MM.1S (cell line): ENCODE data around the gene TPI1.

Source experiments
- DNase-seq: peaks from one replicate; pipeline ENCODE4 v3.0.0-alpha.2; 2015
- H2AFZ ChIP-seq: fragments of 300-600 bp; sonication (generic); 2 replicates; pipeline ENCODE4 v1.6.0; 2016; ENCODE audit warnings: antibody characterized with exemption, low read length
- H3F3A ChIP-seq: fragments of 300-600 bp; sonication (generic); 2 replicates; pipeline ENCODE4 v1.6.1; 2016; ENCODE audit warnings: mild to moderate bottlenecking, antibody characterized with exemption, low read length, moderate library complexity, mixed read lengths; ENCODE audit not compliant: insufficient read depth
- H3K27ac ChIP-seq: fragments of 300-600 bp; sonication (generic); 2 replicates; pipeline ENCODE4 v1.5.1; 2016; ENCODE audit warnings: mild to moderate bottlenecking, low read length
- H3K27me3 ChIP-seq: fragments of 300-600 bp; sonication (generic); replicated peaks from 2 replicates; pipeline ENCODE4 v1.6.0; 2016; ENCODE audit warnings: low read length; ENCODE audit not compliant: insufficient read depth
- H3K36me3 ChIP-seq: fragments of 300-600 bp; sonication (generic); replicated peaks from 2 replicates; pipeline ENCODE4 v1.6.1; 2016; ENCODE audit warnings: mild to moderate bottlenecking, low read length, mixed read lengths; ENCODE audit not compliant: insufficient read depth
- H3K4me1 ChIP-seq: fragments of 300-600 bp; sonication (generic); 2 replicates; pipeline ENCODE4 v1.6.1; 2016; ENCODE audit warnings: low read length, mixed read lengths
- H3K4me2 ChIP-seq: fragments of 300-600 bp; sonication (generic); 2 replicates; pipeline ENCODE4 v1.6.0; 2016; ENCODE audit warnings: low read depth, low read length
- H3K4me3 ChIP-seq: fragments of 300-600 bp; sonication (generic); 2 replicates; pipeline ENCODE4 v1.5.1; 2016; ENCODE audit warnings: low read length, mixed read lengths
- H3K79me2 ChIP-seq: fragments of 300-600 bp; sonication (generic); 2 replicates; pipeline ENCODE4 v1.6.1; 2016; ENCODE audit warnings: mixed run types, low read length, mixed read lengths
- H3K9ac ChIP-seq: fragments of 300-600 bp; sonication (generic); 2 replicates; pipeline ENCODE4 v1.6.1; 2016; ENCODE audit warnings: low read length, mixed read lengths
- H3K9me2 ChIP-seq: fragments of 300-600 bp; sonication (generic); replicated peaks from 2 replicates; pipeline ENCODE4 v1.6.1; 2016; ENCODE audit warnings: mild to moderate bottlenecking, low read length, mixed read lengths; ENCODE audit not compliant: insufficient read depth
- H3K9me3 ChIP-seq: fragments of 300-600 bp; sonication (generic); replicated peaks from 2 replicates; pipeline ENCODE4 v1.6.1; 2016; ENCODE audit warnings: mild to moderate bottlenecking, low read length, mixed read lengths; ENCODE audit not compliant: insufficient read depth
- H4K20me1 ChIP-seq: fragments of 300-600 bp; sonication (generic); 2 replicates; pipeline ENCODE4 v1.6.1; 2016; ENCODE audit warnings: mild to moderate bottlenecking, low read length, moderate library complexity, mixed read lengths; ENCODE audit not compliant: insufficient read depth
- EZH2 ChIP-seq: fragments of 300-600 bp; sonication (generic); optimal IDR thresholded peaks from 2 replicates; pipeline ENCODE3; 2017; ENCODE audit warnings: low read depth, mild to moderate bottlenecking, antibody characterized with exemption, low read length, mixed read lengths
- EZH2phosphoT487 ChIP-seq: fragments of 300-600 bp; sonication (generic); IDR thresholded peaks from 2 replicates; pipeline ENCODE4 v1.6.1; 2018; ENCODE audit warnings: antibody characterized with exemption, low read length
- TF ChIP-seq, protein P1 (sequence below): fragments of 300-600 bp; sonication (generic); IDR thresholded peaks from 2 replicates; pipeline ENCODE4 v1.5.1; 2016; ENCODE audit warnings: antibody characterized with exemption, low read length, mixed read lengths

Gene TPI1

DNA sequence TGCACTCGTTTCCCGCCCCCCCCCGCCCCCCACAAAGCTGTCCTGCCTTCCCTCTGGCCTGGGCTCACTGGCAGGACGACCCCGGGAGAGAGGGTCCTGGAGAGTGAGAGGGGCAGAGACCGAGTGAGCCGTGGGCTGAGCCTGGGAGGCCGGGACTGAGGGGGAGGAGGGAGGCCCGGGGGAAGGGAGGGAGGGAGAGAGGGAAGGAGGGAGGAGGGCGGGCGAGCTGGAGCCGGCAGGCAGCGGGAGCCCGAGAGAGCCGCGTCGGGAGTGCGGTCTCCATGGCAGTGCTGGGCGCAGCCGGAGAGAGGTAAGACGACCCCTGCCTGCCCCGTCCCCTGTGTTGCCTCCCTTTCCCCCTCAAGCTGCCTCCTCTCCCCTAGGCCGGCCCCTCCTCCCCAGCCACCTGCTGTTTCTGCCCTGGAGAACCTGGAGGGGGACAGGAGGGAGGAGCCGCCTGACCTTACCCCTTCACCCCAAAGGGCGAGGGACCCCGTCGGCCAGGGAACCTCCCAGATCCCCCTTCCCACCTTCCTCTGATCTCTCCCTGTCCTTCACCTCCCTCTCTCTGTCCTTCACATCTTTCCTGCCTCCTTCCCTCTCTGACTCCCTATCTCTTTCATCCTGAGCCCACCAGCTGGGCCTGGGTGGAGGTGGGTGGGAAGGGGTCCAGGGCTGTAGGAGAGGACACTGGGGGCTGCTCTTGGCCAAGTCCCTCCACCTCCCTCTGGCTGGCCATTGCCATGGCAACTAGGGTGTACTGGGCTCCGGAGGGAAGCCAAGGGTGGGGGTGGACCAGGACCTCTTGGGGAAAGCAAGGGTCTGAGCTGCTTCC lies 45.5 kb upstream of the TPI1 start, which contains the start of gene GPR162:
TSS of gene GPR162 (plus strand) at position 231 of the 835 bp plus-strand sequence. CDS start 2,078 bp downstream, outside the sequence.
- Histone ChIP-seq H3K4me2 (no peak within 1 kb of the TSS), H2AFZ (no peak within 1 kb of the TSS)

GRCh38 chr12:6822426-6823135 lies 44.8 kb upstream of the TPI1 start:
- Histone ChIP-seq H3K9ac (no peak overlapping the region), H3K4me1 (peaks cover 4% of the 10 kb centered on the region; the same call in 1 of the 2 replicates), H3F3A (no peaks in the 10 kb centered on the region), H3K4me3 (no peak overlapping the region), H3K27ac (no peak overlapping the region), H4K20me1 (no peaks in the 10 kb centered on the region), H3K79me2 (no peaks in the 10 kb centered on the region), H3K27me3 (peaks cover 81% of the 10 kb centered on the region), H3K4me2 (no peak overlapping the region), H3K9me2 (no peaks in the 10 kb centered on the region), H3K36me3 (no peaks in the 10 kb centered on the region), H3K9me3 (no peaks in the 10 kb centered on the region), H2AFZ (no peak overlapping the region)
- TF ChIP-seq EZH2 (no peak), EZH2phosphoT487 (no peak)
- TF ChIP-seq, protein P1, sequence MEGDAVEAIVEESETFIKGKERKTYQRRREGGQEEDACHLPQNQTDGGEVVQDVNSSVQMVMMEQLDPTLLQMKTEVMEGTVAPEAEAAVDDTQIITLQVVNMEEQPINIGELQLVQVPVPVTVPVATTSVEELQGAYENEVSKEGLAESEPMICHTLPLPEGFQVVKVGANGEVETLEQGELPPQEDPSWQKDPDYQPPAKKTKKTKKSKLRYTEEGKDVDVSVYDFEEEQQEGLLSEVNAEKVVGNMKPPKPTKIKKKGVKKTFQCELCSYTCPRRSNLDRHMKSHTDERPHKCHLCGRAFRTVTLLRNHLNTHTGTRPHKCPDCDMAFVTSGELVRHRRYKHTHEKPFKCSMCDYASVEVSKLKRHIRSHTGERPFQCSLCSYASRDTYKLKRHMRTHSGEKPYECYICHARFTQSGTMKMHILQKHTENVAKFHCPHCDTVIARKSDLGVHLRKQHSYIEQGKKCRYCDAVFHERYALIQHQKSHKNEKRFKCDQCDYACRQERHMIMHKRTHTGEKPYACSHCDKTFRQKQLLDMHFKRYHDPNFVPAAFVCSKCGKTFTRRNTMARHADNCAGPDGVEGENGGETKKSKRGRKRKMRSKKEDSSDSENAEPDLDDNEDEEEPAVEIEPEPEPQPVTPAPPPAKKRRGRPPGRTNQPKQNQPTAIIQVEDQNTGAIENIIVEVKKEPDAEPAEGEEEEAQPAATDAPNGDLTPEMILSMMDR = no peak
- DNase-seq = no peak

More for the DNA sequence above, 45.5 kb upstream of the TPI1 start, which contains the start of gene GPR162:
- Histone ChIP-seq H3K4me3 (no peak within 1 kb of the TSS), H4K20me1 (no peaks in the 10 kb centered on the region), H3F3A (no peaks in the 10 kb centered on the region), H3K9me2 (no peaks in the 10 kb centered on the region), H3K27me3 (peaks cover 73% of the 10 kb centered on the region), H3K79me2 (no peaks in the 10 kb centered on the region), H3K9ac (no peak within 1 kb of the TSS), H3K9me3 (no peaks in the 10 kb centered on the region), H3K4me1 (no peaks in the 10 kb centered on the region), H3K27ac (no peak within 1 kb of the TSS), H3K36me3 (no peaks in the 10 kb centered on the region)
- TF ChIP-seq EZH2phosphoT487 = no peak
- TF ChIP-seq, protein P1 = no peak
- no peak for TF ChIP-seq EZH2
- no peak for DNase-seq

- Histone ChIP-seq H3K27ac (no peak overlapping the region), H3K9me2 (no peaks in the 10 kb centered on the region), H4K20me1 (no peaks in the 10 kb centered on the region), H3K36me3 (no peaks in the 10 kb centered on the region), H2AFZ (no peak overlapping the region), H3K9me3 (no peaks in the 10 kb centered on the region), H3K79me2 (no peaks in the 10 kb centered on the region), H3K4me2 (no peak overlapping the region), H3K4me1 (peaks cover 4% of the 10 kb centered on the region; the same call in 1 of the 2 replicates), H3K9ac (no peak overlapping the region), H3F3A (no peaks in the 10 kb centered on the region), H3K27me3 (peaks cover 88% of the 10 kb centered on the region), H3K4me3 (no peak overlapping the region)
- no peak for TF ChIP-seq EZH2phosphoT487
- TF ChIP-seq EZH2 = no peak
- TF ChIP-seq, protein P1 = no peak
- no peak for DNase-seq
Observed at GRCh38 chr12:6823182-6824084, 43.9 kb upstream of the TPI1 start.
